Activated T-helper 1 cell treated with Interleukin-2 at 50 U/mL for 16 hours (primary cell): ENCODE measurements around the gene PHKB.
"Not testable (repeated sequence)": the region's sequence is repeated elsewhere in the genome, so short reads cannot be mapped to it uniquely, and the experiment has no call there.

ENCODE experiments used
- DNase-seq: peaks from one replicate; pipeline ENCODE4 v3.0.0-alpha.2; 2020; ENCODE audit warnings: low read depth

Gene PHKB

DNA sequence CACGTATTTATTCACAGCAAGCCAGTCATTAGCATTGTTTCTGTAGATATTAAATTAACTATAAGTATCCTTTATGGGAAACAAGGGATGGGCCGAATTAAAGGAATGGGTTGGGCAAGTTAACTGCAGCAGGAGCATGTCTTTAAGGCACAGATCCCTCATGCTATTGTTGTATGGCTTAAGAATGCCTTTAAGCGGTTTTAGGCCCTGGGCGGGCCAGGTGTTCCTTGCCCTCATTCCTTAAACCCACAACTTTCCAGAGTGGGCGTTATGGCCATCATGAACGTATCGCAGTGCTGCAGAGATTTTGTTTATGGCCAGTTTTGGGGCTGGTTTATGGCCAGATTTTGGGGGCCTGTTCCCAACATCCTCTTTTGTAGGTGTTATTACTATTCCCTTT is 9.1 kb downstream of the PHKB start:
- DNase-seq = no peak

DNA sequence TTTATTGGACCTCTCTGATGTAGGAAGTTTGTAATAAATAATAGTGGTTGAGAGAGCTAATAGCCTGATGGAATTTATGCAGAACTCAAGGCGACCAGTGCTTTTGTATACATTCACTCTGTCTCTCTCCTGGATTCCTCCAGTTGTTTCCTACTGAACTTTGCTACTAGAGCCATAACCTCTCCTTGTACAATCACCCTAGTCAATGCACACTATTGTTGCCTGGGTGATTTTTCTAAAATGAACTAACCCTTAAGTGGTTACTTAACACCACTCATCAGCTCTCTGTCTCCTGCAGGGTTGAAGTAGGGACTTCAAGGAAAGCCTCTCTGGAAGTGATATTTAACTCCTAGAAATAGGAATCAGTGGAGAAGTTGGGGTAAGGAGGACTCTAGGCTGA is 9.7 kb downstream of the PHKB start:
- DNase-seq = no peak

DNA sequence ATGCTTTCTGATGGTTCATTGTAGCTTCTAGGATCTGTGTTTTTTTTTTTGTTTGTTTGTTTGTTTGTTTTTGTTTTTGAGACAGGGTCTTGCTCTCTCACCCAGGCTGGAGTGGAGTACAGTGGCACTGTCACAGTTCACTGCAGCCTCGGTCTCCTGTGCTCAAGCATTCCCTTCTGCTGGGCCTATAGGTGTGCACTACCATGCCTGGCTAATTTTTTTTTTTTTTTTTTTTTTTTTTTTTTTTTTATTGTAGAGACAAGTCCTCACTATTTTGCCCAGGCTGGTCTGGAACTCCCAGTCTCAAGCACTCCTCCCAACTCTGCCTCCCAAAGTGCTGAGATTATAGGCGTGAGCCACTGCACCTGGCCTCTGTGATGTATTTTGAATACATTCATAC is 11.9 kb downstream of the PHKB start:
- DNase-seq = not testable (repeated sequence)

DNA sequence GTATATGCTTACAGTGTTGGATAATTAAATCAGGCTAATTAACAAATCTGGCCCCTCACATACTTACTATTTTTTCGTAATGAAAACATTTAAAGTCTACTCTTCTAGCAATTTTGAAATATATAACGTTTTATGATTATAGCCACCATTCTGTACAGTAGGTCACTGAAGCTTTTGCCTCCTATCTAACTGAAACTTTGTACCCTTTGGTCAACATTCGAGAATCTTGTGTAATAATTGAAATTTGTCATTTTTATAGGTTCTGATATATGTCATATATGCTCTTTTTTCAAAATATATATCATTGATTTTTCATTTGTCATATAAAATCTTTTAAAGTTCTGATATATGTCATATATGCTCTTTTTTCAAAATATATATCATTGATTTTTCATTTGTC is 12.7 kb downstream of the PHKB start:
- no peak for DNase-seq

DNA sequence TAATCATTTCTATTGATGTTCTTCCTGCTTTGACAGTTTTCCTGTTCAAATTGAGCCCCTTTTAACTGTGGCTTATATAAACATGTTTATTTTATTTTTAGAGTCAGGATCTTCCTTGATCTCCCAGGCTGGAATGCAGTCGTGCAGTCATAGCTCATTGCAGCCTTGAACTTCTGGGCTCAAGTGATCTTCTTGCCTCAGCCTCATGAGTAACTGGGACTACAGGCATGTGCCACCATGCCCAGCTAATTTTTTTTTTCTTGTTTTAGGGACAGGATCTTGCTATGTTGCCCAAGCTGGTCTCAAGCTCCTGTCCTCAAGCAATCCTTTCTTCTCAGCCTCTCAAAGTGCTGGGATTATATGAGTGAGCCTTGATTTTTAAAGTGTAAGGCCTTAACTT is 14.7 kb downstream of the PHKB start:
- no peak for DNase-seq

DNA sequence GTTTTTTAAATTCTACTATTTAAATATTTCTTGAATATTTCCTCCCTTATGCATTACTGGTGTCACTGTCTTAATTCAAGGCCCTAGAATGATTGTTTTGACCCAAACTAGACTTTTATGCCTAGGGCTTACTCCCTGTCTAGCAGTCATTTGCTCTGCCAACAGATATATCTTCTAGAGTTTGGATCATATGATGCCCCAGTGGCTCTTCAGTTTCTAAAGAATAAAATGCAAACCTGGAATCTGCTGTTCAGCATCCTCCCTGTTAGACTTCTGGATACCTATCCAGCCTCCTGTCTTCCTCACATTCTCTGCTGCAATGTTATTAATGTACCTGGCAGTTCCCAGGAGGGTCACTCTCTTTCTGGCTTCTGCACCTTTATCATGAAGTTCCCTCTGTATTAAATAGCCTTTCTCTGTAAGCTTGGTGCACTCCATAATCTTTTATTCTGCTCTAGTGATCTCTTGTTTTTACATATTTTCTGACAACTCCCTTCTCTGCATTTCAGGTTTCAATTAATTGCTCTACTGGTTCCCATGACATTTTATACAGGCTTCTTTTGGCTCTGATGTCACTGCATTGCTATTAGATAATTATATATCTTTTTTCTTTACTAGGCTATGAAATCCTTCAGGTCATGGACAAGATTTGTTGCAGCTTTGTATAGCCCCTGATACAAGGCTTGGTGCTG is 15.7 kb downstream of the PHKB start:
- no peak for DNase-seq

DNA sequence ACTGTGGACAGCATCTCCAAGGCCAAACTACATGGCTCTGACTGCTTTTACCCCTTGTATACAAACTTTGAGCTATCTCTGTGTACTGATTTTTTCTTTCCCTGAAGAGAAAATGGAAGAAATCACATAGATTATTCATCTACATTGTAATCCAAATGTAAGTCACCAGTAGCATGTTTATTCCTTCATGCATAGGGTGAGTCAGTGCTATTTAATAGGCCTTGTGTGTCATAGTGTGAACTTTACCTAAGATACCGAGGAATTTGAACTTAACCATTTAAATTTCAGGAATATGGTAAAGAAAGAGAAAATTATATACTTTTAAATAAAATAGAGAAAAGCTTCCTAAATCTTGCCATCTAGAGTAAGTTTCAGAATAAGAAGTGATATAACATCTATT is 16.5 kb downstream of the PHKB start:
- DNase-seq = no peak

DNA sequence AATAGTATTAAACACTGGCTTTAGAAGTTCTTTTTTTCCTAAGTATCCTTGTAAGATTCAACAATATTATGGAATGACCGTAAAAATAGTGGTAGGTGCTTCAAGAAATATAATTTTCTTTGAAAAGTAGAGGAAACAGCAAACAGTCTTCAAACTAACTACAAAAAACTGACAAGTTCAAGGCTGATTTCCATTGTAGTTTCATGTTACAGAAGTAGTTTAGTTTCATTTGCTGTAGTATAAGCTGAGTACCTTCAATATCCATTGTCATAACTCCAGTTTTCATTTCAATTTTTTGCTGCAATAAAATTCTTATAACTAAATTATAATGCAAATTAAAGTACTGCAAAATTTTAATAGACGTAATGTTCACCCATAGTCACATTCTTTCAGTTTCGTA is 19.3 kb downstream of the PHKB start:
- DNase-seq = no peak

DNA sequence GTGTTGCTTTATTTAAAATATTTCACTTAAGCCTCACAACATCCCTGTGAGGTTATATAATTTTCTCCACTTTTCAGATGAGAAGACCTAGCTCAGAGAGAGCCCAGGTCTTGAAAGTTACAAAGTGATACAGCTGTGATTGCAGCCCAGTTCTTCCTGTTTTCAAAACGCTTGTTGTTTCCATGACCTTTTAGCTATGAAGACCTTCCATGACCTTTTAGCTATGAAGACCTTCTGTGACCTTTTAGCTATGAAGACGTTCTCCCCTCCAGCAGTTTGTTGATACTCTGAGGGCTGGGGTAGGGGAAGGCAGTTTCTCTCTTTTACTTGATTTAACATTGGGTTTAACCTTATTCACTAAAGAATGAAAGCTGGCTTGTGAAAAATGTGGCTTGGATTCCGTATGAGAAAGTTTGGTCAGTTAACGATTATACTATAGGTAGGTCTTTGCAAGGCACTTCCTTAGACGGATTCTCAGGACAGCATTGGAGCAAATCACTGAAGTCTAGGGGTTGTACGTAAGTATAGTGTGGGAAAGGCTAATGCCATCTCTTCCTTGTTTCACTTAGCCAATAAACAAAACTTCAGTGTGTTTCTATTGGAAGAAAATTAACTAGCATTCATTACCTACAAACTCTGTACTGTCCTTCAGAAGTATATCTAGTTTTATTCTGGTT is 20.7 kb downstream of the PHKB start:
- DNase-seq = no peak

DNA sequence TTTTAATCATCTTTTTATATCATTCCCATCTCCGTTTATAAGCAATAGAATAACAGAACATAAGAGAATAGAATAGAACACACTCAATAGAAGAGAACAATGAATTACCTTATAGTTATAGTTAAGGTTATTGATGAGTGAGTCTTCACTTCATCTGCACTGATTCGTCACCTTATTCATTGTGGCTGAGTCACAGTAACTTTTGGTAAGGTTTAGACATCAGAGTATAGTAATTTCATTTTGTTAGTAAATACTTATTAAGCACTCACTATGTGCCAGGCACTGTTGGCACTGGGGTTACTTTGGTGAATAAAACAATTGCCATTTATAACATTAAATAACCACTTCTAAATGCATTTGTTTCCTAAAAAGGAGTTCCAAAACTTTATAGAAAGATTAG is 22.5 kb downstream of the PHKB start:
- DNase-seq = no peak

DNA sequence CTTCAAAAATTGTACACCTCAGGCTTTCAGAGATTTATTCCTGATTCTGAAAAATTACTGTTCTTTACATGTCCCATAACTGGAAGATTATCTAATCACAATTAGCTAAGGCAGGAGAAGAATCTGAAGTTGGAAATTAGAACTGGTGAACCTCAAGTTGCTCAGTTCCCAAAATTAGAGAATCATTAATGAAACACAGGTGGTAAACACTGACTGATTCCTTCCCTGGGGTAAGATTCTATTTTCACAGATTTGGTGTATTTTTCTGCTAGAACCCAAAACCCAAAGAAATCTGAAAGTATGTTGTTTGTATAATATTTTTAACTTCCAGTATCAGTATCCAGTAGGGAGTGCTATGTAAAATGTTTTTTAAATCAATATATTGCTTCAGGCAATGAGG is 25.7 kb downstream of the PHKB start:
- DNase-seq = no peak

DNA sequence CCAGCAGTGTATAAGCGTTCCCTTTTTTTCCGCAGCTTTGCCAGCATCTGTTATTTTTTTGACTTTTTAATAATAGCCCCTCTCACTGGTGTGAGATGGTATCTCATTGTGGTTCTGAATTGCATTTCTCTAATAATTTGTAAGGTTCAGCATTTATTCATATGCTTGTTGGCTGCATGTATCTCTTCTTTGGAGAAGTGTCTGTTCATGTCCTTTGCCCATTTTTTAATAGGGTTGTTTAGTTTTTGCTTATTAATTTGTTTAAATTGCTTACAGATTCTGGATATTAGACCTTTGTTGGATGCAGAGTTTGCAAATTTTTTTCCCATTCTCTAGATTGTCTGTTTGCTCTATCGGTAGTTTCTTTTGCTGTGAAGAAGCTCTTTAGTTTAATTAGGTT is 26.9 kb downstream of the PHKB start:
- no peak for DNase-seq

DNA sequence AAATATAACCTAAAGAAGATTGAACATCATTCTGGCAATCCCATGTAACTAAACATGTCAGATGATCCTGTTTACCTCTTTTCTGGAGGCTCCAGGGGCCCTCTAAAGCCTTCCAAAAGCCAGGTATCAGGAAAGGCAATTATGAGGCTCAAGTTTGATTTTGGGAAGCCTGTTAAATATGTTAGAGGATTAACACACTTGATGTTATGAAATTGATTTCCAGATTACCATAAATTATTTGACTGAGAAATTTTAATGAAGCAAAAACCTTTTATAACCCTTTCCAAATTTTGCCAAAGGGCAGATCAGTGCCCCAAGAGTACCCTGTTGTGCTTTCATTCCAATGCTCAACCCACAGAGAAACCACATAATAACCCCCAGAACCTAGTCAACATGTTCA is 29.3 kb downstream of the PHKB start:
- no peak for DNase-seq

DNA sequence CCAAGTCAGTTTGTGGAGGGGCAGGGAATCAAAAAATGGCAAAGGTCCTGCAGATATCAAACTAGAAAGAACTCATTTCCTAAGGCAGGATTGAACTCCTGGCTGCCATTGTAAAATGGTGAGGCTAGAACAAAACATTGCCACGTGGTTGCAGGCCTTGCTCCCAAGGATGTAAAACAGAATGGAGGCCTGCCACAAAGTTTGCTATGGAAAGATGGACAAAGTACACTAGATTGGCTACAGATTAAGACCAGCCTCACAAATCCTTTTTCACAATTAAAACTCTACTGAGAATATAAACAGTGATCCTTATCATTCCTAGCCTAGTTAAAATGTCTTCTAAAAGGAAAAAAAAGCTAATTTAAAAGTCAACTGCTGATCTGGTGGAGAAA is 30.9 kb downstream of the PHKB start:
- DNase-seq = no peak

DNA sequence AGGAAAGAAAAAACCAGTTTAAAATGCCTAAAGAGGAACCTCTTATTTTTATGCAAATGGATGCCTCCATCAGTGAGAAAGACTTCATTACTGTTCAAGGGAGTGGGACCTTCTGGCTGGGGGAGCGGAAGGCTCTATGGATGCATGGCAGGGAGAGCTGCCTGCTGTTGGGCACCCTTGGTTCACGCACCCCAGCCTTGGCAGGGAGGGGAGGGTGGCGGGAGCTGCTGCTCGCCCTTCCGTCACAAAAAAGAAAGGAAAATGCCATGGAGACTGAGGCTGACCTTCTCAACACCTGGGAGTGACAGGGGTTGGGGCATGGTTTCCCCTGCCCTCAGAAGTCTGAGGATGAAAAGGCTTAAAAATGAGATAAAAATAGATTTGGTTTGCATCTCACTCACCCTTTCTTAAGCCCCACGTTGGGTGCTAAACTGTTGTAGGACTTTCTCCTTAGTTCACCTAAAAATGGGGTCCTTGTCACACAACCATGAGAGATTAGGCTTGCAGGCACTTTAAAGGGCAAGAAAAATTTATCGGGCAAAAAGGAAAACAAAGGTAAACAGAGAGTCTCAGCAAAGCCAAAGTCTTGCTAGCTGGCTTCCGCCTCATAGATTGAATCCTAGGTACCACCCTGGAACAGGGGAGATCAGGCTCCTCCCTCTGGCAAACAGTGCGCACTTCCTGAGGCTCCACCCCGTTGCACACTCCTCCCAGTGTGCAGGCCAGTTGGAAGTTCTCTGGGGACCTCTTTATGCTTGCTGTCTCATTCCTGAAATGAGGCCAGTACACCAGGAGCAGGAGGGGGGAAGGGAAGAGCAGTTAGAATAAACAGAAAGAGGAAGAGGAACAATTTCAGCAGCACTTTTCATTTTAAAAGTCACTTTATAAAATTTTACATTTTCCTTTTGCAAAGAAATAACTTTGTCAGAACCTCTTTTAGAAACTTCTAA is 31.6 kb downstream of the PHKB start:
- no peak for DNase-seq

DNA sequence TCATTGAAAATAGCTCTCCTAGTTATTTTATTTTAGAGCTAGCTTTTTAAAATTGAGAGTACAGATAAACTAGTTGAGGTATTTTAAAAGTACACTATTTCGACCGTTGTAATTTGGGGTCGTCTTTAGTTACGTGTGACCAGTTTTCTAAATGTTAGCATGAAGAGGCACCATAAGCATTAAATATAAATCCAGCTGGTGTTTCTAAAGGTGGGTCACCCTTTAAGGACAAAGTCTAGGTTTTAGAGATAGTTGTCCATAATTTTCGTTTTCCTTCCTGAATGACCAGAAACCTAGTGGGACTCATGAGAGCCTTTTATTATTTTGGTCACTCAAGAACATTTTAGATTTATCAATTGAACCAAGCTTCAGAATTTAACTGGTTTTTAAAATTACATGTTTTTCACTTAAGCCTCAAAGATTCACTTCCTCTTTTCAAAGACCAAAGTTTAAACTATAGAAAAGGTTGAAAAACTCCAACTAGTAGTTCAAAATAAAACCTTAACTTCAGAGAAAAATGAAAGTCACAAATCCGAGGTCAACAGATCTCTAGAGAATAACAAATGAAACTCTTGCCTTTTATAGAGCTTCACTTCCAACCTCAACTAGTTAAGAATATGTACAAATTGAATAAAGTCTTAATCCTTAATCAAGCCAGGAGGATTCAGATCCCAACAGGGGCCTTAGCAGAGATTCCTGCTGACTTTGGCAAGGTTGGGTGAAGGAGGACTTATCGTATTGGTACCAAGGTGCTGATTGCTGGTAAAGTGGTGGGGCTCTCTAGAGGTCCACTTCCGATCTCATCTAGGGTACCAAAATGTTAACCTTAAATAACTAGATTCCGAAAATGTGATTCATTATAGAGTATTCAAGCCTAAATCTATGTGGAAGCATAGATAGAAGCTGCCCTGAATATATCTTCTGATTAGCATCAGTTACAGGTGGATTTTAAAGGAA is 32.5 kb downstream of the PHKB start:
- DNase-seq = no peak

DNA sequence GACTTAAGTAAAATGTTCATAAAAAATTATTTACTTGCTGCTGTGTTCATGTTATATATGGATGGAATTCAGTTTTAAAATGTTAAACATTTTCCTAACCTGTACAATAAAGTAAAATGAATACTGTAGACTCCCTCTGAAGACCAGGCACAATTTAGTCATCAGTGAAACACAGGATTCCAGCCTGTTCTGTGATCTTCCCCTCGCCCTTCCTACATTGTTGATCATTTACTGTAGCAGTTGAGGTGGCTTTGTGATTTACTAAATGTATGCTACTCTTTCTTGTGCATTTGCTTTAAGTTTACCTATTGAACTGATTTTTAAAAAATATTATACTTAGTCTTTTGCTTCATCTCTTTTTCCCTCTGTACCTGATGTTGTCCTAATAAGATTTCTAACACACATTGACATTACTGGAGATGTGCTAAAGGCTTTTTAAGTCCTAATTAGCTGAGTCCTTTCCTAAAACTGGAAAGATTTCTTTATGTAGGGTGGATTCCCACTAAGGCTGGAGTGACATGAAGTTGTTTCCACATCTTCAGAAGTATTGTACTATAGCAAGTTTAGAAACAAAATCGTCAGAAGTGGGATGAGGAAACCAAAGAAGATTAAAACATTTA is 38.1 kb downstream of the PHKB start:
- DNase-seq = no peak

DNA sequence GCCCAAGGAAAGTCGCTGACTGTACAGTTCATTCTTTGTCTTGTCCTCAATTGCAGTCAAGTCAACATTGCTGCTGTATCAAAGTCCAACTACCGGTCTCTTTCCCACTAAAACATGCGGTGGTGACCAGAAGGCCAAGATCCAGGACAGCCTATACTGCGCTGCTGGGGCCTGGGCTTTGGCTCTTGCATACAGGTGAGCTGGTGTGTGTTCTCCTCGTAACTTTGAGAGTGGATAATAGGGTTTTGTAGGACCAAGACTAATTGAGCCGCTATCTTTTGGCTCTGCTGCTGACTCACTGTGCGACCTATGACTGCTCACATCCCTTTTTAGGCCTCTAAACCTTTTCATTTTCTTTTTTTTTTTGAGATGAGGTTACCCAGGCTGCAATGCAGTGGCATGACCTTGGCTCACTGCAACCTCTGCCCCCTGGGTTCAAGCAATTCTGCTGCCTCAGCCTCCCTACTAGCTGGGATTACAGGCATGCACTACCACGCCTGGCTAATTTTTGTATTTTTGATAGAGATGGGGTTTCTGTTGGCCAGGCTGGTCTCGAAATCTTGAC is 38.7 kb downstream of the PHKB start:
- no peak for DNase-seq

DNA sequence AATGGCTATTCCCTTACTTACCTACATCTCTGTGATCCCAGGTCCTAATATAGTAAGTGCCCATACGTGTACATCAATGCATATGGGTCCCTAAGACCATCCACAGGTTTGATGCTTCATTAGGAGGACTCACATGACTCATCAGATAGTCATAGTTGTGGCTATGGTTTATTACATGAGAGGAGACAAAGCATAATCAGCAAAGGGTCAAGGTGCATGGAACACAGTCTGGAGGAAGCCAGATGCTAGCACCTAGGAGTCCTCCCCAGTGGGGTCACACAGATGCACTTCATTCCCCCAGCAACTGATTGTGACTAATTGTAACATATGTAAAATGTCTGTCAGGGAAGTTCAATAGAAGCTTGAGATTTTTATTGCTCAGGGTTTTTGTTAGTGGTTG is 42.8 kb downstream of the PHKB start:
- no peak for DNase-seq

DNA sequence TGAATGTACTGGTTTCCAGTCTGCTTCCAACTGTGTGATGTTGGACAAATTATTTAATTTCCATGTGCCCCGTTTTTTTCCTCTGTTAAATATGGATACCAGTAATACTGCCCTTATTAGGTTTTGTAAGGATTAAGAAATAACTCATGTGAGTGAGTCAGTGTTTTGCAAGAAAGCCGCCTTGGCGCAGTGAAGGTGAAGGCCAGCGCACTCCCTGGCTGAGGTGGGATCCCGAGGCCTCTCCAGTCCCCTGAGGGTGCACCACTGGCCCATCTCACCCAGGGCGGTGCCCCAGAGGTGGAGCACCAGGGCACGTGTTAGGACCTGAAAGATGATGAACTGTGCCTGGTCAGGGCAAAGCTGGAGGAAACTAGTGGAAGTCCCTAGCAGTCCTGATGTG is 43.5 kb downstream of the PHKB start:
- no peak for DNase-seq

DNA sequence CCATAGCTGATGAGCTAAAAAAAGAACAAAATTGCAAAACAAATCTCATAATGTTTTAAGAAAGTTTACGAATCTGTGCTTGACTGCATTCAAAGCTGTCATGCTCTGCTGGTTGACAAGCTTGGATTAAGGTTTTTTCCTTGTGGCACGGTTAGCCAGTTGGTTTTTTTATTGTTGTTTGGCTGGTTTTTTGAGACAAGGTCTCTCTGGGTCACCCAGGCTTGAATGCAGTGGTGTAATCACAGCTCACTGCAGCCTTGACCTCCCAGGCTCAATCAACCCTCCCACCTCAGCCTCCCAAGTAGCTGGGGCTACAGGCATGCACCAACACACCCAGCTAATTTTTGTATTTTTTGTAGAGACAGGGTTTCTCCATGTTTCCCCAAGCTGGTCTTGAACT is 45.7 kb downstream of the PHKB start:
- no peak for DNase-seq
